Loucy (cell line): Measurements from ENCODE around the gene SLC39A5.

Experiments used
- H2AFZ ChIP-seq: fragments of 200-600 bp; sonication (generic); 2 replicates; pipeline ENCODE4 v1.6.0; 2016; ENCODE audit warnings: antibody characterized with exemption, mild to moderate bottlenecking, low read length, moderate library complexity
- H3F3A ChIP-seq: fragments of 200-600 bp; 2 replicates; pipeline ENCODE4 v1.6.0; 2016; ENCODE audit warnings: antibody characterized with exemption, low read depth, mild to moderate bottlenecking
- H3K27me3 ChIP-seq: fragments of 200-600 bp; sonication (generic); 2 replicates; pipeline ENCODE4 v1.6.1; 2014; ENCODE audit warnings: low read length, mild to moderate bottlenecking; ENCODE audit not compliant: insufficient read depth, poor library complexity, severe bottlenecking
- H3K36me3 ChIP-seq: fragments of 200-600 bp; sonication (generic); 2 replicates; pipeline ENCODE4 v1.6.1; 2016; ENCODE audit warnings: low read length; ENCODE audit not compliant: insufficient read depth
- H3K4me1 ChIP-seq: fragments of 200-600 bp; sonication (generic); 2 replicates; pipeline ENCODE4 v1.5.1; 2014; ENCODE audit warnings: low read length, mild to moderate bottlenecking; ENCODE audit not compliant: insufficient read depth, poor library complexity, severe bottlenecking
- H3K4me2 ChIP-seq: fragments of 200-600 bp; sonication (generic); 2 replicates; pipeline ENCODE4 v1.6.0; 2014; ENCODE audit warnings: antibody characterized with exemption, low read length, low read depth, mild to moderate bottlenecking; ENCODE audit not compliant: poor library complexity, severe bottlenecking
- H3K4me3 ChIP-seq: fragments of 200-600 bp; sonication (generic); 2 replicates; pipeline ENCODE4 v1.5.1; 2014; ENCODE audit warnings: low read length, mild to moderate bottlenecking, mixed read lengths; ENCODE audit not compliant: poor library complexity, severe bottlenecking
- H3K79me2 ChIP-seq: fragments of 200-600 bp; sonication (generic); 2 replicates; pipeline ENCODE4 v1.6.1; 2014; ENCODE audit warnings: low read length; ENCODE audit not compliant: insufficient read depth
- H3K9ac ChIP-seq: fragments of 200-600 bp; sonication (generic); 2 replicates; pipeline ENCODE4 v1.6.0; 2014; ENCODE audit warnings: mild to moderate bottlenecking, low read depth, low read length, moderate library complexity; ENCODE audit not compliant: poor library complexity, severe bottlenecking
- H3K9me2 ChIP-seq: fragments of 200-600 bp; sonication (generic); replicated peaks from 2 replicates; pipeline ENCODE4 v1.6.1; 2016; ENCODE audit warnings: low read depth, low read length, mixed read lengths
- H3K9me3 ChIP-seq: fragments of 200-600 bp; sonication (generic); 2 replicates; pipeline ENCODE4 v1.6.1; 2014; ENCODE audit warnings: mild to moderate bottlenecking, antibody characterized with exemption, low read length, low read depth; ENCODE audit not compliant: insufficient read depth
- H4K20me1 ChIP-seq: fragments of 200-600 bp; sonication (generic); 2 replicates; pipeline ENCODE4 v1.6.0; 2014; ENCODE audit warnings: antibody characterized with exemption, low read length, mild to moderate bottlenecking; ENCODE audit not compliant: insufficient read depth, poor library complexity, severe bottlenecking
- EZH2phosphoT487 ChIP-seq: fragments of 200-600 bp; IDR thresholded peaks from 2 replicates; pipeline ENCODE4 v1.6.1; 2018; ENCODE audit warnings: antibody characterized with exemption, mild to moderate bottlenecking, moderate library complexity, borderline replicate concordance
- TF ChIP-seq, protein P1 (sequence below): fragments of 200-600 bp; sonication (generic); conservative IDR thresholded peaks from 2 replicates; pipeline ENCODE4 v1.5.1; 2014; ENCODE audit warnings: mild to moderate bottlenecking, antibody characterized with exemption, low read length

The SLC39A5 gene

DNA sequence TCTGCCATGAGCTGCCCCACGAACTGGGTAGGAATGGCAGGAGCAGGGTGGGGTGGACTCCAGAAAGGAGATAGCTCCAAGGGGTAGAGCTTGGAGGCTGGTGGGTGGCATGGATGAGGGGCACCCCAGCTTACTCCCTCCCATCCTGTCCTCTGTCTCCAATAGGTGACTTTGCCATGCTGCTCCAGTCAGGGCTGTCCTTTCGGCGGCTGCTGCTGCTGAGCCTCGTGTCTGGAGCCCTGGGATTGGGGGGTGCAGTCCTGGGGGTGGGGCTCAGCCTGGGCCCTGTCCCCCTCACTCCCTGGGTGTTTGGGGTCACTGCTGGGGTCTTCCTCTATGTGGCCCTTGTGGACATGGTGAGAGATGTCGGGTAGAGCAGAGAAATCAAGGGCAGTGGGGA, 7.1 kb downstream of the SLC39A5 start:
- Histone ChIP-seq H3K9ac (no peak overlapping the region), H3K4me1 (no peaks in the 10 kb centered on the region), H3K9me2 (no peaks in the 10 kb centered on the region), H3K27me3 (no peaks in the 10 kb centered on the region), H3K4me3 (no peak overlapping the region), H4K20me1 (no peaks in the 10 kb centered on the region), H3K4me2 (no peak overlapping the region), H3K79me2 (no peaks in the 10 kb centered on the region), H3F3A (no peaks in the 10 kb centered on the region), H2AFZ (no peak overlapping the region), H3K36me3 (peaks cover 15% of the 10 kb centered on the region; the same call in 1 of the 2 replicates), H3K9me3 (no peaks in the 10 kb centered on the region)
- TF ChIP-seq, protein P1, sequence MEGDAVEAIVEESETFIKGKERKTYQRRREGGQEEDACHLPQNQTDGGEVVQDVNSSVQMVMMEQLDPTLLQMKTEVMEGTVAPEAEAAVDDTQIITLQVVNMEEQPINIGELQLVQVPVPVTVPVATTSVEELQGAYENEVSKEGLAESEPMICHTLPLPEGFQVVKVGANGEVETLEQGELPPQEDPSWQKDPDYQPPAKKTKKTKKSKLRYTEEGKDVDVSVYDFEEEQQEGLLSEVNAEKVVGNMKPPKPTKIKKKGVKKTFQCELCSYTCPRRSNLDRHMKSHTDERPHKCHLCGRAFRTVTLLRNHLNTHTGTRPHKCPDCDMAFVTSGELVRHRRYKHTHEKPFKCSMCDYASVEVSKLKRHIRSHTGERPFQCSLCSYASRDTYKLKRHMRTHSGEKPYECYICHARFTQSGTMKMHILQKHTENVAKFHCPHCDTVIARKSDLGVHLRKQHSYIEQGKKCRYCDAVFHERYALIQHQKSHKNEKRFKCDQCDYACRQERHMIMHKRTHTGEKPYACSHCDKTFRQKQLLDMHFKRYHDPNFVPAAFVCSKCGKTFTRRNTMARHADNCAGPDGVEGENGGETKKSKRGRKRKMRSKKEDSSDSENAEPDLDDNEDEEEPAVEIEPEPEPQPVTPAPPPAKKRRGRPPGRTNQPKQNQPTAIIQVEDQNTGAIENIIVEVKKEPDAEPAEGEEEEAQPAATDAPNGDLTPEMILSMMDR, result no peak
- no peak for TF ChIP-seq EZH2phosphoT487

DNA sequence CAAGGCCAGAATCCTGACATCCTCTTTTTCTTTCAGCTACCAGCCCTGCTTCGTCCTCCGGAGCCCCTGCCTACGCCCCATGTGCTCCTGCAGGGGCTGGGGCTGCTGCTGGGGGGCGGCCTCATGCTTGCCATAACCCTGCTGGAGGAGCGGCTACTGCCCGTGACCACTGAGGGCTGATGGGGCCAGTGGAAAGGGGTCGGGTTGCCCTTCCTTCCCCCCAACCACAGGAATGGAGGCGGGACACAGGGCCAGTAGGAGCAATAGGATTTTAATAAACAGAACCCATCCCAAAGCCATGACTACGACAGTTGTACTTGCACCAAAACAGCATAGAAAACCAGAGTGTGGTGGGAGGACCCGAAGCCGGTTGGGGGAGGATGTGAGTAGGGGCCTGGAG, 7.7 kb downstream of the SLC39A5 start:
- no peaks in the 10 kb centered on the region for H3K79me2 ChIP-seq
- no peaks in the 10 kb centered on the region for H3K4me1 ChIP-seq
- no peak overlapping the region for H3K4me3 ChIP-seq
- H4K20me1 ChIP-seq, result no peaks in the 10 kb centered on the region
- no peak overlapping the region for H3K9ac ChIP-seq
- TF ChIP-seq, protein P1, result no peak
- no peak for TF ChIP-seq EZH2phosphoT487
- H3K36me3 ChIP-seq, result peaks cover 20% of the 10 kb centered on the region; the same call in 1 of the 2 replicates
- no peaks in the 10 kb centered on the region for H3F3A ChIP-seq
- no peak overlapping the region for H3K4me2 ChIP-seq
- no peak overlapping the region for H2AFZ ChIP-seq
- no peaks in the 10 kb centered on the region for H3K9me3 ChIP-seq
- H3K27me3 ChIP-seq, result no peaks in the 10 kb centered on the region
- H3K9me2 ChIP-seq, result no peaks in the 10 kb centered on the region

DNA sequence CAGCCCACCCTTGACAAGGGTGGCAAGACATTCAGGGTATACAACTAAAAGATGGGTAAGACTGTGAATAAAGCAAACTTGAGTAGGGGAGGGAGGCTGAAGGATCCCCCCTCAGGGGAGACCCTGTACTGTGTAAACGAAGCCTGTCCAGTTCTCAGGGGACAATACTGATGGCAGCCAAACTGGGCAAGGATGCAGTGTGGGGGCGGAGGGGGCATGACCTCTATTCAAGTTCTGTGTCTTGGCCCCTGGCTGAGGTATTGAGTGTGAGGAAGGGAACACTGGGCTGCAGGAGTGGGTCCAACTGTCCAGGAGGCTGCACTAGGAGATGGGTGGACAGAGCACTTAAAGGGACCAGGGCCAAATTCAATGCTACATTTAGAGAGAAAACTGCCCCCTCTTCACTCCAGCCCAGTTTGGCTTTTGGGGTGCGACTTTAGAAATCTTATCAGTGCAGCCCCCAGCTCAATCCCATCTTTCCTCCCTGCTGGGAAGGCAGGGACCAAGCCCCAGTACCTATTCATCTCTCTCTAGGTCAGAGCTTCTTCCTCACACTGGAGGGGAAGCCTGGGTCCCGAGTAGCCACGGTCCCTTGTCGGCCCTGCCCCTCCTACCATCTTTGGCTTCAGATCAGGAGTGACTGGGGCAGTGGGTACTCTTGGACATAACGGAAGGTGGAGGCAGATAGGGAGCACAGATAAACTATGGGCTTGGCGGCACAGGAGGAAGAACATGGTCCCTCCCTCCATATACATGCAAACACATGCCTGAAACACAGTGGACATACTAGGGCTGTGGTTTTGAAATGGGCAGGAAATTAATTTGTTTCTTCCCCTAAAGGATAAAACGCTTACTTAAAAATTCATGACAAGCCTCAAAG, 11.8 kb downstream of the SLC39A5 start:
- Histone ChIP-seq H3K4me3 (no peak overlapping the region), H3K9ac (no peak overlapping the region), H3F3A (no peaks in the 10 kb centered on the region), H4K20me1 (no peaks in the 10 kb centered on the region), H2AFZ (no peak overlapping the region), H3K4me1 (no peaks in the 10 kb centered on the region), H3K36me3 (peaks cover 49% of the 10 kb centered on the region; the same call in 1 of the 2 replicates), H3K27me3 (no peaks in the 10 kb centered on the region), H3K9me2 (no peaks in the 10 kb centered on the region), H3K9me3 (no peaks in the 10 kb centered on the region), H3K4me2 (no peak overlapping the region), H3K79me2 (no peaks in the 10 kb centered on the region)
- no peak for TF ChIP-seq EZH2phosphoT487
- TF ChIP-seq, protein P1, result no peak
